GM12875 (cell line): ENCODE measurements around the gene MAST4.

ENCODE experiments used
- H3K4me3 ChIP-seq: one replicate; pipeline ENCODE4 v1.5.1; 2011; ENCODE audit warnings: low read depth, low read length, control low read depth
- TF ChIP-seq, protein P1 (sequence below): IDR thresholded peaks from 2 replicates; pipeline ENCODE4 v1.5.1; 2011; ENCODE audit warnings: low read depth, mild to moderate bottlenecking, control low read depth, inconsistent platforms, low read length, moderate library complexity, borderline replicate concordance; ENCODE audit not compliant: insufficient read depth

The MAST4 gene

DNA sequence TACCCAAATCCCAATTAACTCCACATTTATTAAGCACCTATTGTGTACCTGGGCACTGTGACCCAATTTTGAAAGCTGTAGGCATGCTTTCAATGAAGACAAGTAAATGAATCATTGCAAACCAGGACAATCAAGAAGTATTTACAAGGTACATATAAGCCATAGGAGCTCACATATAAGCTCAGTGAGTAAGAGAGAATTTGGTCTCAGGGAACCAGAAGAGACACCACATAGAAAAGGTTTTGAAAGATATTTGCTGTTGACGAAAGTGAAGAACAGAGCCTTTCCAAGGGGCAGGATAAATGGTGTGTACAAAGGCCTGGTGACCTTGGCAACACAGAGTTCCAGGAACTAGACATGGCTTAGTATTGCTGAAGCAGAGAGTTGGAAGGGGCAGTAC lies 412.8 kb downstream of the MAST4 start:
- H3K4me3 ChIP-seq = no peak overlapping the region
- TF ChIP-seq, protein P1, sequence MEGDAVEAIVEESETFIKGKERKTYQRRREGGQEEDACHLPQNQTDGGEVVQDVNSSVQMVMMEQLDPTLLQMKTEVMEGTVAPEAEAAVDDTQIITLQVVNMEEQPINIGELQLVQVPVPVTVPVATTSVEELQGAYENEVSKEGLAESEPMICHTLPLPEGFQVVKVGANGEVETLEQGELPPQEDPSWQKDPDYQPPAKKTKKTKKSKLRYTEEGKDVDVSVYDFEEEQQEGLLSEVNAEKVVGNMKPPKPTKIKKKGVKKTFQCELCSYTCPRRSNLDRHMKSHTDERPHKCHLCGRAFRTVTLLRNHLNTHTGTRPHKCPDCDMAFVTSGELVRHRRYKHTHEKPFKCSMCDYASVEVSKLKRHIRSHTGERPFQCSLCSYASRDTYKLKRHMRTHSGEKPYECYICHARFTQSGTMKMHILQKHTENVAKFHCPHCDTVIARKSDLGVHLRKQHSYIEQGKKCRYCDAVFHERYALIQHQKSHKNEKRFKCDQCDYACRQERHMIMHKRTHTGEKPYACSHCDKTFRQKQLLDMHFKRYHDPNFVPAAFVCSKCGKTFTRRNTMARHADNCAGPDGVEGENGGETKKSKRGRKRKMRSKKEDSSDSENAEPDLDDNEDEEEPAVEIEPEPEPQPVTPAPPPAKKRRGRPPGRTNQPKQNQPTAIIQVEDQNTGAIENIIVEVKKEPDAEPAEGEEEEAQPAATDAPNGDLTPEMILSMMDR = no peak

DNA sequence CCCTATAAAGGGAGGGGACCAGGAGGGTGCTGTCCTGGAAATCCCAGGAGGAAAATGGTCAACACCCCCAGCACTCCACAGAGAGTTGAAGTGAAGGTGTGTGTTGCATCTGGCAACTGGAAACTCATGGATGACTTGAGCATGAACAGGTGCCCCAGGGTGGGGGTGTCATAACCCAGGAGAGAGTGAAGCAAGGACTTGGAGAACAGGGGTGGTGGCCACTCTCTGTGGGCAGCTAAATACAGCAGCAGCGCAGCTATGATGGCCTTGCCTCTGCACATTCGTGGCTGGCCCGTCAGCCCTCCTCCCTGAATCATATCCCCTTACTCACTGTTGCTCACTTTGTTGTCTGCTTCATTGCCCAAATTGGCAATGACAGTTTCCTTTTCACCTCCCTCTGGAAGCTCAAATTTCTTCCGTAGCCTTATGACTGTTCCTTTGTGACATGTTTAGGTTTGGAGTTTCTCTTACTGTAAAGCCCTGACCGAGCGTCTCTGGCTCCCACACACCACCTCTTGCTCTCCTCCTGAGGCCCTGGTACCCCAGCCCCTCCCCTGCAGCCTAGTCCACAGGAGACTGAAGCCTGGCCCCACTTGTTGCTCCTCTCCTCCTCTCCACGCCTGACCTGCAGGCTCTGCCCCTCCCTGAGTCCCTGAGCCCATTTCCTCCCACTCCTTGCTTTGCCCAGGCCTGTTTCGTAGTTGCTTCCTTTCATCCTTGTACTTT lies 414.7 kb downstream of the MAST4 start:
- TF ChIP-seq, protein P1 = no peak
- H3K4me3 ChIP-seq = no peak overlapping the region

DNA sequence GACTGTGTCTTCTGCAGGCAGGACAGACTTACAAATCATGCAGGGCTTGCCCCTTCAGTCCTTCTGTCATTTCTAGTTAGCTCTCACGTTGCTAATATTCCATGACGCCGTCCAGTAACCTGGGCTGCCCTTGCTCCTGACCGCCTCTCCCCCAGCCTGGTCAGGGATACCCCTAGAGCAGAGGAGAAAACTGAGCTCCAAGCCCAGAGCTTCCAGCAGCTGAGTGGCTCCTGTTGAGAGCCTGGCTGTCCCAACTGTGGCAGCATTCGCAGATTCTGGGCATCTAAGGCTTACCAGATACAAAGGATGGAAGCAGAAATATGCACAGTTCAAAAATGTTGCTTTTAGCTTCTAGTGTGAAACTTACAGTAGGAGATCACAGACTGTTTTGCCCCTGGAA lies 415.2 kb downstream of the MAST4 start:
- TF ChIP-seq, protein P1 = no peak
- no peak overlapping the region for H3K4me3 ChIP-seq

DNA sequence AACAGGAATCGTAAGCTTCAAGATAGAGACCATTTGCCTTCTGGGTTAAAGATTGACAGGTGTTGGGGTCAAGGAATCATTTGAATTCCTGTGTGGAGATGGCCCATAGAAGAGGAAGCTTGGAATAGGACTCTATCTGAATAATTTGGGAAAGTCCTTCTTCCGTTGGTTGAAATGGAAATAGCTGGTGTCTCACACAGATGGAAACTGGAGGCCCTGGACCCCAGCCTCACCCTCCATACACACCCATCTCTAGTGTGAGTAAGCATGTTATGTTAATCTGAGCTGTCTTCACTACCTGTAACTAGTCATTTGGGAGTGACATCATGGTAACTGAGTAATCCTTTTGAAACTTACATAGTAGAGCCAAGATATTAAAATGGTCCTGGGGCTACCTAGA lies 416.0 kb downstream of the MAST4 start:
- H3K4me3 ChIP-seq = no peak overlapping the region
- TF ChIP-seq, protein P1 = no peak

DNA sequence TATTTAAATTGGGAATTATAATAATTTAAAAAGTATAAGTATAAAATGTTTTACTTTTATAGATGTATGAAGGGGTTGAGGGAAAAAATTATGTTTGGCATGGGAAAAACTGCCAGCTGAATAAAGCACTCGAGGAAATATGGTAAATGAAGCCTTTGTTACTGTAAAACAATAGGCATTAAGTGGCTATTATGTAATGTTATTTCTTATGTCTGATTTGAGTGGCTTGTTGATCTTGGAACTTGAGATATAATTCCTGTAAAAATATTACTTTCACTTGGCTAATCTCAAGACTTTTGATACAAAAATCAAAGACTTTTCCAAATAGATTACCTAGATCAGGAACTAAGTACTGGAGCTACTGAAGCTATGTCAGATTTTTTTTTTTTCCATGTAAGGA lies 417.5 kb downstream of the MAST4 start:
- TF ChIP-seq, protein P1 = no peak
- H3K4me3 ChIP-seq = no peak overlapping the region

DNA sequence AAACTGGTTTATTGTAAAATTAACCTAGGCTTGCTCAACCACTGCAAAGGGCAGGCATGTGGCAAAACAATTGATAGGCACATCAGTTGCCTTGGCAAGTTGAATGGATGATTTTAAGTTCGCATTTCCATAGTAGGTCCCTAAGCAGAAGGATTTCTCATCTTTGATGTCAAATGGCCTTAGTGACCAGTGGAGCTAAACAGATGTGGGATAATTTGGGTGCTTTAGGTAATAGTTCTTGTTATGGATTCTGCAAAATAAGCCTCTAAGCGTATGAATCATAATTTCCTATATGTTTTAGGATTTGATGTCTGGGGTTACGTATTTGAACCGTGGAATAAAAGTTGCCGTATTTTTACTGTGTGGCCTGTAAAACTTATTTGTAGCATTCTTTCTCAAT lies 418.0 kb downstream of the MAST4 start:
- no peak overlapping the region for H3K4me3 ChIP-seq
- TF ChIP-seq, protein P1 = no peak

DNA sequence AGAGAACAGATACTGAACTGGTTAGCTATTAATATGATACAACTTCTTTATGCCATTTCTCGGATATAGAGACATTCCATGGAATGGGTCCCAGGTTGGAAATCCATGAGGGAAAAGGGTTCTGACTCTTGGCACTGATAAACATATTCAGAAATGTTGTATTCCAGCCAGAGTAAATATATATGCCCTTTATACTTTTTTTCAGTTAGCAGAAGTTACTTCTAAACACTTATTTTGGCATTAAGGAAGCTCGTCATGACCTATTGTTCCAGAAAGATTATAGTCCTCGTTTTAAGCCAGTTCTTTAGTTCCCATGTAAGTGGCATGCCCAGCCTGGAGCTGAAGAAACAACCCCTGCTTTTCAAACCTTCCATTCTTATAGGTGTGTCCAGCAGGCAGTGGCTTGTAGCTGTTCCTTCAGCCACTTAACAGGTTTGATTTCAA lies 418.8 kb downstream of the MAST4 start:
- H3K4me3 ChIP-seq = no peak overlapping the region
- TF ChIP-seq, protein P1 = no peak
